Stimulated activated CD8-positive, alpha-beta memory T cell treated with anti-CD3 and anti-CD28 coated beads, Interleukin-15, amount 100 ng/mL, for 1 hour (primary cell): ENCODE data around the gene HMCN2.

Source experiments
- DNase-seq: peaks from one replicate; pipeline ENCODE4 v3.0.0-alpha.2; 2020; ENCODE audit warnings: low read depth

The HMCN2 gene

GRCh38 chr9:130366888-130367550, 101.5 kb downstream of the HMCN2 start:
- DNase-seq = no peak

GRCh38 chr9:130368631-130369103, 103.1 kb downstream of the HMCN2 start:
- DNase-seq = no peak

GRCh38 chr9:130370226-130370625, 104.7 kb downstream of the HMCN2 start:
- no peak for DNase-seq

- DNase-seq = no peak
Measured at GRCh38 chr9:130371196-130371966, 105.8 kb downstream of the HMCN2 start.

- DNase-seq = no peak
Measured at GRCh38 chr9:130372057-130372456, 106.5 kb downstream of the HMCN2 start.

GRCh38 chr9:130373679-130374325, 108.2 kb downstream of the HMCN2 start:
- no peak for DNase-seq

- DNase-seq = no peak
Measured at GRCh38 chr9:130377612-130378011, 112.1 kb downstream of the HMCN2 start.

GRCh38 chr9:130378875-130379648, 113.5 kb downstream of the HMCN2 start:
- DNase-seq = no peak

GRCh38 chr9:130379649-130379970, 114.0 kb downstream of the HMCN2 start:
- DNase-seq = no peak

- DNase-seq = no peak
Measured at GRCh38 chr9:130380920-130381469, 115.4 kb downstream of the HMCN2 start.

- no peak for DNase-seq
Measured at GRCh38 chr9:130381660-130382059, 116.1 kb downstream of the HMCN2 start.

GRCh38 chr9:130382096-130382495, 116.5 kb downstream of the HMCN2 start:
- no peak for DNase-seq

- DNase-seq = no peak
Measured at GRCh38 chr9:130382636-130383349, 117.2 kb downstream of the HMCN2 start.

- DNase-seq = no peak
Measured at GRCh38 chr9:130383350-130383715, 117.8 kb downstream of the HMCN2 start.

- no peak for DNase-seq
Measured at GRCh38 chr9:130383979-130384676, 118.6 kb downstream of the HMCN2 start.

GRCh38 chr9:130385257-130385656, 119.7 kb downstream of the HMCN2 start:
- DNase-seq = no peak

GRCh38 chr9:130387398-130387797, 121.8 kb downstream of the HMCN2 start:
- no peak for DNase-seq

- DNase-seq = no peak
Measured at GRCh38 chr9:130387905-130388304, 122.3 kb downstream of the HMCN2 start.

- DNase-seq = no peak
Measured at GRCh38 chr9:130390390-130390789, 124.8 kb downstream of the HMCN2 start.

GRCh38 chr9:130390986-130391385, 125.4 kb downstream of the HMCN2 start:
- DNase-seq = no peak

- DNase-seq = no peak
Measured at GRCh38 chr9:130391866-130392265, 126.3 kb downstream of the HMCN2 start.
